22Rv1 (cell line): ENCODE results near the gene SLC25A44.
"Not testable (repeated sequence)": the region's sequence is repeated elsewhere in the genome, so short reads cannot be mapped to it uniquely, and the experiment has no call there.

Source experiments
- H3K27ac ChIP-seq: fragments of 450-650 bp; 2 replicates; pipeline ENCODE4 v1.5.1; 2017
- ZFX ChIP-seq: fragments of 450-650 bp; IDR thresholded peaks from 2 replicates; pipeline ENCODE4 v1.6.1; 2017; ENCODE audit warnings: antibody characterized with exemption, borderline replicate concordance
- TF ChIP-seq, protein P1 (sequence below): fragments of 450-650 bp; IDR thresholded peaks from 2 replicates; pipeline ENCODE4 v1.5.1; 2017; ENCODE audit warnings: mild to moderate bottlenecking

The SLC25A44 gene

DNA sequence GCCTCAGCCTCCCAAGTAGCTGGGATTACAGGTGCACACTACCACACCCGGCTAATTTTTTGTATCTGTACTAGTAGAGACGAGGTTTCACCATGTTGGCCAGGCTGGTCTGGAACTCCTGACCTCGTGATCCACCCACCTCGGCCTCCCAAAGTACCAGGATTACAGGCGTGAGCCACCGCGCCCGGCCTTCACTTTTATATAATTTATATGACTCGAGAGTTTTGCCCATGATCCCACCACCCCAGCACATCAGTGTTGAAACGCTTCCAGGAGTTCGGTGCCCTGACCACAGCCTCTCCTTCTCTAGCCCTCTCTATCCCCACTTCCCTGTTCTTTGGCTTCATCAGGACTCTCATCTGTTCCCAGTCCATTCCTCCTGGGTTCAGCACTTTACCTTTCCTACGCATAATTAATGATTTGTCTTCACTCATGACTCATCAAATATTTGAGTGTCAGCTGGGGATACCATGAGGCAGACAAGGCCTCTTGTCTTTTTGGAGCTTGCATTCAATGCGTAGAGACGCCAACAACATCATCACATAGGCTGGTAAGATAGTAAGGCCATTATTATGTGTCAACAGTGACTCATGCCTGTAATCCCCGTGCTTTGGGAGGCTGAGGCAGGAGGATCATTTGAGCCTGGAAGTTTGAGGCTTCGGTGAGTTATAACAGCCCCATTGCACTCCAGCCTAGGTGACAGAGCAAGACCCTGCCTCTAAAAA lies 20.3 kb downstream of the SLC25A44 start:
- H3K27ac ChIP-seq: peak overlapping the region; percentile 93
- TF ChIP-seq ZFX: no peak
- TF ChIP-seq, protein P1, sequence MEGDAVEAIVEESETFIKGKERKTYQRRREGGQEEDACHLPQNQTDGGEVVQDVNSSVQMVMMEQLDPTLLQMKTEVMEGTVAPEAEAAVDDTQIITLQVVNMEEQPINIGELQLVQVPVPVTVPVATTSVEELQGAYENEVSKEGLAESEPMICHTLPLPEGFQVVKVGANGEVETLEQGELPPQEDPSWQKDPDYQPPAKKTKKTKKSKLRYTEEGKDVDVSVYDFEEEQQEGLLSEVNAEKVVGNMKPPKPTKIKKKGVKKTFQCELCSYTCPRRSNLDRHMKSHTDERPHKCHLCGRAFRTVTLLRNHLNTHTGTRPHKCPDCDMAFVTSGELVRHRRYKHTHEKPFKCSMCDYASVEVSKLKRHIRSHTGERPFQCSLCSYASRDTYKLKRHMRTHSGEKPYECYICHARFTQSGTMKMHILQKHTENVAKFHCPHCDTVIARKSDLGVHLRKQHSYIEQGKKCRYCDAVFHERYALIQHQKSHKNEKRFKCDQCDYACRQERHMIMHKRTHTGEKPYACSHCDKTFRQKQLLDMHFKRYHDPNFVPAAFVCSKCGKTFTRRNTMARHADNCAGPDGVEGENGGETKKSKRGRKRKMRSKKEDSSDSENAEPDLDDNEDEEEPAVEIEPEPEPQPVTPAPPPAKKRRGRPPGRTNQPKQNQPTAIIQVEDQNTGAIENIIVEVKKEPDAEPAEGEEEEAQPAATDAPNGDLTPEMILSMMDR: no peak

DNA sequence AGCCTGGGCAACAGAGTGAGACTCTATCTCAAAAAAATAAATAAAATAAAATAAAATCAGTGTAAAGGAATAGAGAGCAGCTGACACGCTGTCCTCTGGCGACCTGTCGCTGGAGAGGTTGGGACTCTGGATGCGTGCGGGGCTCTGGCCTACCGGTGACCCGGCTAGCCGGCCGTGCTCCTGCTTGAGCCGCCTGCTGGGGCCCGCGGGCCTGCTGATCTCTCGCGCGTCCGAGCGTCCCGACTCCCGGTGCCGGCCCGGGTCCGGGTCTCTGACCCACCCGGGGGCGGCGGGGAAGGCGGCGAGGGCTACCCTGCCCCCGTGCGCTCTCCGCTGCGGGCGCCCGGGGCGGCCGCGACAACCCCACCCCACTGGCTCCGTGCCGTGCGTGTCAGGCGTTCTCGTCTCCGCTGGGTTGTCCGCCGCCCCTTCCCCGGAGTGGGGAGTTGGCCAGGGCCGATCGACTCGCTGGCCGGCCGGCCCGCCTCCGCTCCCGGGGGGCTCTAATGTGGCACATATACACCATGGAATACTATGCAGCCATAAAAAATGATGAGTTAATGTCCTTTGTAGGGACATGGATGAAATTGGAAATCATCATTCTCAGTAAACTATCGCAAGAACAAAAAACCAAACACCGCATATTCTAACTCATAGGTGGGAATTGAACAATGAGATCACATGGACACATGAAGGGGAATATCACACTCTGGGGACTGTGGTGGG lies 22.6 kb downstream of the SLC25A44 start:
- not testable (repeated sequence) for H3K27ac ChIP-seq

DNA sequence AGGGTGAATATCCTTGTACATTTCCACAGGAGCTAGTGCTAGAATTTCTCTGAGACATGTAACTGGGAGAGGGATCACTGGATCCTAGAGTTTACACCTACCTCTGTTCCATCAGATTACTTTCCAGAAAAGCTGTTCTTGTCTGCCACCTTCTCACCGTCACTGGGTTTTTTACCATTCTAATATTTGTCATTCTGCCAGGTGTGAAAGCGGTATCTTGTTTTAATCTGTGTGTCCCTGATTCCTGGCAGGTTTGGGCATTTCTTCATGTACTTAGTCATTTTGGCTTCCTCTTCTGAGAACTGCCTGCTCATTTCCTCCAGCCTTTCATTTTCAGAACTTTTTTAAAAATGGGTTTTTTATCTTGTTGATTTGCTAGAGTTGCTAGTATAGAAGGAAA lies 24.0 kb downstream of the SLC25A44 start:
- H3K27ac ChIP-seq: peak overlapping the region; percentile 16
- TF ChIP-seq, protein P1: no peak
- no peak for TF ChIP-seq ZFX

DNA sequence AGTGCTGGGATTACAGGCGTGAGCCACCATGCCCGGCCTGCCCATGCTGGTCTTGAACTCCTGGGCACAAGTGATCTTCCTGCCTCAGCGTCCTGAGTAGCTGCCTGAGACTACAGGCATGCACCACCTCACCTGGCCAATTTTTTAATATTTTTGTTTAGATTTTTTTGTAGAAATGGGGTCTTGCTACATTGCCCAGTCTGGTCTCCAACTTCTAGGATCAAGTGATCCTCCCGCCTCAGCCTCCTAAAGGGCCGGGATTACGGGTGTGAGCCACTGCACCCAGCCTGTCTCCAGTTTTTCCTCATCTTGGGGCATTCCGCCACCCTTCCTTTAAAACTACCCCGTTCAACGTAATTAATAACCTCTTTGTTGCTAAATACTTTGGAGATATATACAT lies 26.3 kb downstream of the SLC25A44 start:
- no peak overlapping the region for H3K27ac ChIP-seq
- TF ChIP-seq ZFX: no peak
- TF ChIP-seq, protein P1: no peak

DNA sequence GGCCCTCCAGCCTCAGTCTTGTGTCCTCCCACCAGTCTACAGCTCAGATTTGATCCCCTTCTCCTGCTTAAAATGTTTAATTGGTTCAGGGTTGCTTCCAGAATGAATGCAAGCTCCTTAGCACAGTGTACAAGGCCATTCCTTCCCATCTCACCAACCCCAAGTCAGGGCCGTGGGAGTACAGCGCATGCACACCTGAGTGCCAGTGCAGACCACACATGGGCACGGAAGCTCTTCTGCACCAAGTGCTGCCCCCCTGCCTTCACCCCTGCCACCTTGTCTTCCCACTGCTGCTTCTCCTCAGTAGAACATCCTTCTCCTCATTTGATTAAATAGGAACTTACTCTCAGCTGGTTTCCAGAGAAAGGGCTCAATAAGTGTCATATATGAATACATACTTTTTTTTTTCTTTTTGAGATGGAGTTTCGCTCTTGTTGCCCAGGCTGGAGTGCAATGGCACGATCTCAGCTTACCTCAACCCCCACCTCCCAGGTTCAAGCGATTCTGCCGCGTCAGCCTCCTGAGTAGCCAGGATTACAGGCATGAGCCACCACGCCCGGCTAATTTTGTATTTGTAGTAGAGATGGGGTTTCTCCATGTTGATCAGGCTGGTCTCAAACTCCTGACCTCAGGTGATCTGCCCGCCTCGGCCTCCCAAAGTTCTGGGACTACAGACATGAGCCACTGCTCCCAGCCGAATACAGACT lies 28.2 kb downstream of the SLC25A44 start:
- TF ChIP-seq, protein P1: no peak
- TF ChIP-seq ZFX: no peak

DNA sequence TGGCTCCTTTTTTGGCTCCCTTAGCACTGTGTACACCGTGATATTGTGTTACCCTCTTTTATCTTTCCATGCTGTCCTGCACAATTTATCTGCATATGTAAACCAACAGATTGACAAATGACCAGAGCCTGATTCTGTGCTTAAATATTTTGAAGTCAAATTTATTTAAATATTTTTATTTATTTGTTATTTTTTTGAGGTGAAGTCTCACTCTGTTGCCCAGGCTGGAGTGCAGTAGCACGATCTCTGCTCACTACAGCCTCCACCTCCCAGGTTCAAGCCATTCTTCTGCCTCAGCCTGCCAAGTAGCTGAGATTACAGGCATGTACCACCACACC lies 31.7 kb downstream of the SLC25A44 start:
- TF ChIP-seq, protein P1: peak; percentile 39
- TF ChIP-seq ZFX: no peak
- H3K27ac ChIP-seq: peak overlapping the region; percentile 37

More for the DNA sequence above, 28.2 kb downstream of the SLC25A44 start:
- H3K27ac ChIP-seq: no peak overlapping the region

DNA sequence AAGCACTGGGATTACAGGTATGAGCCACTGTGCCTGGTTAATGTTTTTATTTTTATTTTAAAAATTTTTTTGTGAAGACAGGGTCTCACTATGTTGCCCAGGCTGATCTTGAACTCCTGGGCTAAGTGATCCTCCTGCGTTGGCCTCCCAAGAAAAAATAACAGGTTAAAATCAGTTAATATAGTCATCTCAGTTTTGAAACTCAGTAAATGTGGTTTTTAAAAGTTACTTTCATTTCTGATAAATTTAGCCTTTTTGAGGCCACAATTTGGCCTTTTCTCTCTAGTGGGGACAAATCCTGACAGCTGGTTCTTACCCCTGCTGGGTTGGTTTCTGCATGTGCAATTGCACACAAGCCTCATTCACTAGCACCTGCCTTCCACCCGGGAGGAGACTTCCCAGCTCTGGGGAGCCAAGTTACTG lies 32.2 kb downstream of the SLC25A44 start:
- no peak overlapping the region for H3K27ac ChIP-seq
- no peak for TF ChIP-seq ZFX
- TF ChIP-seq, protein P1: no peak
